Prostate gland (tissue), 2 donors: ENCODE measurements around the gene DEDD. TPM values are rescaled to one million over a fixed set of nuclear protein-coding genes. Genes with fewer than 3 reads are reported as not detected.

Experiments
- DNase-seq: peaks from one replicate; pipeline ENCODE4 v3.0.0-alpha.2; 2019; ENCODE audit warnings: low spot score
- H3K27ac ChIP-seq, 2 donors: fragments of 200-600 bp; sonication (generic); 2 replicates each; pipeline ENCODE4 v1.5.1; 2017 to 2019
- H3K27me3 ChIP-seq: fragments of 200-600 bp; sonication (generic); replicated peaks from 2 replicates; pipeline ENCODE4 v1.5.1; 2019; ENCODE audit not compliant: insufficient read depth
- H3K36me3 ChIP-seq, 2 donors: fragments of 200-600 bp; sonication (generic); 1 replicate in 1 of 2; 2 replicates in 1 of 2; pipeline versions ENCODE4 v1.5.1 to v1.8.1; 2017 to 2019
- H3K4me1 ChIP-seq: fragments of 200-600 bp; sonication (generic); replicated peaks from 2 replicates; pipeline ENCODE4 v1.5.1; 2019
- H3K4me3 ChIP-seq, 2 donors: fragments of 200-600 bp; sonication (generic); 2 replicates each; pipeline ENCODE4 v1.5.1; 2017 to 2019
- H3K9me3 ChIP-seq: fragments of 200-600 bp; sonication (generic); 2 replicates; pipeline ENCODE4 v1.5.1; 2017
- CTCF ChIP-seq, 4 experiments: fragments of 200-600 bp in 2 of 4; fragments of 450-650 bp in 2 of 4; sonication (generic) in 2 of 4; IDR thresholded peaks; 1 replicate in 3 of 4; 2 replicates in 1 of 4; pipeline ENCODE4 v1.5.1; 2016 to 2019; ENCODE audit warnings: antibody characterized with exemption in 4 of 4, mild to moderate bottlenecking in 2 of 4, moderate library complexity in 2 of 4
- POLR2A ChIP-seq: fragments of 450-650 bp; IDR thresholded peaks from one replicate; pipeline ENCODE4 v1.6.1; 2016; ENCODE audit warnings: antibody characterized with exemption, mild to moderate bottlenecking
- POLR2AphosphoS5 ChIP-seq: sonication (generic); formaldehyde crosslinking; IDR thresholded peaks from one replicate; pipeline ENCODE4 v1.6.1; 2017; ENCODE audit warnings: antibody characterized with exemption
- WGBS: methylation state at CpG from one replicate; pipeline ENCODE4 v1.1.5; 2018; 5-methylcytosine and 5-hydroxymethylcytosine counted together
- intact Hi-C: fragments of 100-400 bp; cut with DNase I; formaldehyde crosslinking; loops from one replicate; pipeline ENCODE4 v1.14.2; 2022
- total RNA-seq, 2 donors: library from RNA; depleted of rRNA; stranded (reverse); fragments of >200 nt; gene quantifications; one replicate each; pipeline ENCODE4 v1.1.0, GENCODE V29; 2016

The DEDD gene
- total RNA-seq, 2 donors from 2014 or later = 30.1 to 41.5 TPM

GRCh38 chr1:161174911-161175310, 42.4 kb upstream of the DEDD start:
- H3K27me3 ChIP-seq = no peaks in the 10 kb centered on the region
- no peaks in the 10 kb centered on the region for H3K9me3 ChIP-seq
- WGBS = 92% methylated on average over 11 of the region's 11 CpGs
- peaks cover 0 to 17% of the 10 kb centered on the region in 2 donors for H3K36me3 ChIP-seq
- no peak overlapping the region for H3K4me3 ChIP-seq
- H3K4me1 ChIP-seq = no peaks in the 10 kb centered on the region
- DNase-seq = no peak
- intact Hi-C loops = no loop called here
- no peak overlapping the region for H3K27ac ChIP-seq
- TF ChIP-seq CTCF (IDR thresholded peaks at IDR 0.05) = no peak
- no peak for TF ChIP-seq POLR2A
- TF ChIP-seq POLR2AphosphoS5 = no peak

- 95% methylated on average over 11 of the region's 11 CpGs for WGBS
- no peak overlapping the region for H3K4me3 ChIP-seq
- no peaks in the 10 kb centered on the region for H3K4me1 ChIP-seq
- TF ChIP-seq CTCF (IDR thresholded peaks at IDR 0.05) (no peak), POLR2AphosphoS5 (no peak), POLR2A (no peak)
- peaks cover 0 to 17% of the 10 kb centered on the region in 2 donors for H3K36me3 ChIP-seq
- intact Hi-C loops = no loop called here
- H3K27ac ChIP-seq = no peak overlapping the region
- DNase-seq = no peak
- H3K27me3 ChIP-seq = no peaks in the 10 kb centered on the region
- no peaks in the 10 kb centered on the region for H3K9me3 ChIP-seq
Measured at GRCh38 chr1:161173711-161174110, 41.2 kb upstream of the DEDD start.

- TF ChIP-seq POLR2A (no peak), CTCF (IDR thresholded peaks at IDR 0.05) (no peak), POLR2AphosphoS5 (no peak)
- no peaks in the 10 kb centered on the region for H3K4me1 ChIP-seq
- intact Hi-C loops = no loop called here
- H3K36me3 ChIP-seq = peaks cover 0 to 17% of the 10 kb centered on the region in 2 donors
- 60% methylated on average over 4 of the region's 4 CpGs for WGBS
- no peaks in the 10 kb centered on the region for H3K9me3 ChIP-seq
- H3K4me3 ChIP-seq = no peak overlapping the region
- H3K27ac ChIP-seq = no peak overlapping the region
- no peaks in the 10 kb centered on the region for H3K27me3 ChIP-seq
- no peak for DNase-seq
Measured at GRCh38 chr1:161172776-161173376, 40.4 kb upstream of the DEDD start.

DNA sequence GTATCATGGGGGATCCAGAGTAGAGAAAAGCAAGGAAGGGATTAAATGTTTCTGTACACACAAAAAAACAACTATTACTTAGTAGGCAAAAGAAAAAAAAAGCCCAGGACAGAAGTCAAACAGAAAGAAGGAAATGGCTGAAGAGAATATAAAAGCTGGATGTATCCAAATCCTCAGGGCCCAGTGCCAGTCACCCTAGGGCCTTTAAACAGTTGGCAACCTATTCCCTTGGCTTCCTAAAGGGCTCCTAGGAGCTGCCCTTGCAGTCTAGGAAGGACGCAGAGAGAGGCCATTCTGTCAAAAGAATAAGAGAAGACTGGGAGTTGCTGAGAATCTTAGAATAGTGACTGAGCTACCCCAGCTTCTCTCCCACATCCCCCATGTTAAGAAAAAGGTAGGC, 39.9 kb upstream of the DEDD start:
- peak; percentile 29 for DNase-seq
- H3K27ac ChIP-seq = peak overlapping the region in 1 of 2 donors; percentile 25
- no peaks in the 10 kb centered on the region for H3K4me1 ChIP-seq
- TF ChIP-seq POLR2A = no peak
- no peak for TF ChIP-seq POLR2AphosphoS5
- no peak for TF ChIP-seq CTCF (IDR thresholded peaks at IDR 0.05)
- H3K36me3 ChIP-seq = peaks cover 0 to 17% of the 10 kb centered on the region in 2 donors
- intact Hi-C loops = no loop called here
- H3K9me3 ChIP-seq = no peaks in the 10 kb centered on the region
- H3K27me3 ChIP-seq = no peaks in the 10 kb centered on the region
- WGBS = 63% methylated on average over 1 of the region's 1 CpG
- no peak overlapping the region for H3K4me3 ChIP-seq

DNA sequence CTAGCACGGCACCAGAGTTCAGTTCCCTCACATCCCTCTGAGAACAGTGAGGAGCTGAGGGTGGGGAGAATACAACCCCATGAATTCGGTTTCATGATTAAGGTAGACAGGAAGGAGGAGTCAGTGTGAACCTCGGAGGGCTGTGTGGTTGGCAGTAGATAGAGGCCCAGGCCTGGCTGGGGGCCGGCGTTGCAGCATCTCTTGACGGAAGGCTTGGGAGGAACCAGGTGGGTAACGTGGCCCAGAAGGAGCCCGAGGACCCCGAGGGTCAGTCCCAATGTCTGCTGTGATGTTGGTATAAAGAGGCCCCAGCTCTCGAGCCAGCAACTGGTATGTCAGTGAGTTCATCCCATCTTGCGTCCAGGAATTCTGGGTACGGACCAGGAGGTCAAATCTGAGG, 39.2 kb upstream of the DEDD start:
- DNase-seq = no peak

More for the DNA sequence above, 39.2 kb upstream of the DEDD start:
- H3K36me3 ChIP-seq = peaks cover 0 to 17% of the 10 kb centered on the region in 2 donors
- H3K4me3 ChIP-seq = no peak overlapping the region
- intact Hi-C loops = no loop called here
- no peaks in the 10 kb centered on the region for H3K9me3 ChIP-seq
- H3K27me3 ChIP-seq = no peaks in the 10 kb centered on the region
- H3K4me1 ChIP-seq = no peaks in the 10 kb centered on the region
- TF ChIP-seq POLR2AphosphoS5 (no peak), CTCF (IDR thresholded peaks at IDR 0.05) (no peak), POLR2A (no peak)
- WGBS = 82% methylated on average over 12 of the region's 12 CpGs
- peak overlapping the region in 1 of 2 donors; percentile 25 for H3K27ac ChIP-seq
